SK-N-SH (cell line): ENCODE results near the gene PCNX3. TPM values are rescaled to one million over a fixed set of nuclear protein-coding genes. Genes with fewer than 3 reads are reported as not detected.

ENCODE experiments used
- CTCF ChIA-PET: fragments of 300-600, 350-600 bp; formaldehyde crosslinking; extraction: SDS; loops from one replicate; lab custom pipeline; 2021; lab: Yijun Ruan, JAX
- POLR2A ChIA-PET: fragments of 350-600 bp; sonication (Branson Sonifier 250); formaldehyde crosslinking; extraction: SDS; loops from one replicate; lab custom pipeline; 2020; ENCODE audit warnings: antibody characterized with exemption, inconsistent platforms; lab: Yijun Ruan, JAX
- DNase-seq: peaks from one replicate; pipeline ENCODE4 v3.0.0; 2012
- H2AFZ ChIP-seq: fragments of 200-600 bp; sonication (generic); 2 replicates; pipeline ENCODE4 v1.8.1; 2016; ENCODE audit warnings: antibody characterized with exemption, mild to moderate bottlenecking, low read depth
- H3F3A ChIP-seq: fragments of 200-600 bp; sonication (generic); replicated peaks from 2 replicates; pipeline ENCODE3; 2016; ENCODE audit warnings: antibody characterized with exemption, mild to moderate bottlenecking; ENCODE audit not compliant: insufficient read depth
- H3K27ac ChIP-seq, 2 experiments: fragments of 200-500 bp in 1 of 2; fragments of 200-600 bp in 1 of 2; sonication (Bioruptor generic) in 1 of 2; sonication (generic), shearing (Covaris generic) in 1 of 2; 2 replicates each; pipeline versions ENCODE4 v1.5.1 to v1.6.1; 2014 to 2016; ENCODE audit warnings: low read depth in 2 of 2, inconsistent platforms in 1 of 2, low read length in 1 of 2, mild to moderate bottlenecking in 1 of 2, mixed read lengths in 1 of 2
- H3K27me3 ChIP-seq: fragments of 200-600 bp; sonication (generic), shearing (Covaris generic); 2 replicates; pipeline ENCODE4 v1.6.1; 2016; ENCODE audit warnings: mixed run types; ENCODE audit not compliant: insufficient read depth
- H3K36me3 ChIP-seq, 2 experiments: fragments of 200-500 bp in 1 of 2; fragments of 200-600 bp in 1 of 2; sonication (Bioruptor generic) in 1 of 2; sonication (generic) in 1 of 2; replicated peaks in 1 of 2; 2 replicates each; pipeline versions ENCODE3 to v1.5.1; 2014 to 2016; ENCODE audit warnings: low read length in 1 of 2, mild to moderate bottlenecking in 1 of 2; ENCODE audit not compliant: insufficient read depth in 2 of 2, control insufficient read depth in 1 of 2
- H3K4me1 ChIP-seq, 2 experiments: fragments of 200-500 bp in 1 of 2; fragments of 200-600 bp in 1 of 2; sonication (Bioruptor generic) in 1 of 2; sonication (generic), shearing (Covaris generic) in 1 of 2; 2 replicates each; pipeline versions ENCODE4 v1.5.1 to v1.6.1; 2014 to 2016; ENCODE audit warnings: low read depth in 1 of 2, low read length in 1 of 2, mixed run types in 1 of 2; ENCODE audit not compliant: insufficient read depth in 2 of 2, control insufficient read depth in 1 of 2
- H3K4me2 ChIP-seq: fragments of 200-600 bp; sonication (generic), shearing (Covaris generic); 2 replicates; pipeline ENCODE4 v1.6.1; 2017; ENCODE audit warnings: mixed run types
- H3K4me3 ChIP-seq, 2 experiments: fragments of 200-500 bp in 1 of 2; fragments of 200-600 bp in 1 of 2; sonication (Bioruptor generic) in 1 of 2; sonication (generic), shearing (Covaris generic) in 1 of 2; 2 replicates each; pipeline versions ENCODE4 v1.5.1 to v1.8.1; 2014 to 2016; ENCODE audit warnings: low read depth in 2 of 2, inconsistent platforms in 1 of 2, low read length in 1 of 2, mild to moderate bottlenecking in 1 of 2, mixed read lengths in 1 of 2, moderate library complexity in 1 of 2
- H3K79me2 ChIP-seq: fragments of 200-600 bp; sonication (generic); 2 replicates; pipeline ENCODE4 v1.8.1; 2017; ENCODE audit warnings: mild to moderate bottlenecking; ENCODE audit not compliant: insufficient read depth
- H3K9ac ChIP-seq: fragments of 200-600 bp; sonication (generic); 2 replicates; pipeline ENCODE4 v1.6.1; 2017; ENCODE audit warnings: mixed run types
- H3K9me2 ChIP-seq: fragments of 200-600 bp; sonication (generic); 2 replicates; pipeline ENCODE4 v1.6.1; 2017; ENCODE audit warnings: mixed run types
- H3K9me3 ChIP-seq: fragments of 200-600 bp; sonication (generic); 2 replicates; pipeline ENCODE4 v1.6.1; 2017; ENCODE audit warnings: mixed run types, mild to moderate bottlenecking, moderate library complexity
- H4K20me1 ChIP-seq: fragments of 200-600 bp; sonication (generic); 2 replicates; pipeline ENCODE4 v1.6.1; 2017; ENCODE audit warnings: mild to moderate bottlenecking, mixed run types; ENCODE audit not compliant: insufficient read depth
- CHD2 ChIP-seq: fragments of 150-350 bp; IDR thresholded peaks from 2 replicates; pipeline ENCODE4 v1.6.1; 2018; ENCODE audit warnings: low read length; ENCODE audit not compliant: partially characterized antibody
- ELF1 ChIP-seq: IDR thresholded peaks from 2 replicates; pipeline ENCODE4 v1.4.0; 2012
- EP300 ChIP-seq, 2 experiments: IDR thresholded peaks; 2 replicates each; pipeline versions ENCODE4 v1.4.0 to v1.6.1; 2012; ENCODE audit warnings: borderline replicate concordance in 1 of 2, low read depth in 1 of 2, low read length in 1 of 2
- EZH2phosphoT487 ChIP-seq: fragments of 200-600 bp; sonication (generic); IDR thresholded peaks from 2 replicates; pipeline ENCODE4 v1.6.1; 2017; ENCODE audit warnings: low read depth, mixed run types, mild to moderate bottlenecking, antibody characterized with exemption, moderate library complexity, borderline replicate concordance
- FOSL2 ChIP-seq: IDR thresholded peaks from 2 replicates; pipeline ENCODE4 v1.4.0; 2012; ENCODE audit warnings: low read depth, mild to moderate bottlenecking, moderate library complexity, borderline replicate concordance
- FOXM1 ChIP-seq: IDR thresholded peaks from 2 replicates; pipeline ENCODE4 v1.4.0; 2012; ENCODE audit warnings: low read depth, mild to moderate bottlenecking
- JUND ChIP-seq: IDR thresholded peaks from 2 replicates; pipeline ENCODE4 v1.4.0; 2012
- MAX ChIP-seq: IDR thresholded peaks from 2 replicates; pipeline ENCODE4 v1.4.0; 2012; ENCODE audit warnings: low read depth
- NRF1 ChIP-seq: IDR thresholded peaks from 2 replicates; pipeline ENCODE4 v1.6.1; 2012; ENCODE audit warnings: low read depth, mild to moderate bottlenecking, low read length
- POLR2AphosphoS5 ChIP-seq: IDR thresholded peaks from 2 replicates; pipeline ENCODE4 v1.6.1; 2012; ENCODE audit warnings: low read depth, low read length
- SIN3A ChIP-seq: IDR thresholded peaks from 2 replicates; pipeline ENCODE4 v1.6.1; 2012; ENCODE audit warnings: low read depth, mild to moderate bottlenecking, low read length, moderate library complexity, borderline replicate concordance
- TCF12 ChIP-seq: IDR thresholded peaks from 2 replicates; pipeline ENCODE4 v1.4.0; 2012
- TEAD4 ChIP-seq: IDR thresholded peaks from 2 replicates; pipeline ENCODE4 v1.4.0; 2012; ENCODE audit warnings: mild to moderate bottlenecking, borderline replicate concordance; ENCODE audit not compliant: insufficient read depth
- YY1 ChIP-seq: IDR thresholded peaks from 2 replicates; pipeline ENCODE4 v1.4.0; 2012; ENCODE audit warnings: low read depth, mild to moderate bottlenecking
- ZBTB33 ChIP-seq: IDR thresholded peaks from 2 replicates; pipeline ENCODE4 v1.4.0; 2012; ENCODE audit warnings: low read depth, borderline replicate concordance
- WGBS: methylation state at CpG from one replicate; pipeline ENCODE4 v1.1.6; 2017; ENCODE audit warnings: low lambda C conversion rate; 5-methylcytosine and 5-hydroxymethylcytosine counted together
- polyA plus RNA-seq, 3 experiments: library from polyadenylated mRNA; depleted of rRNA; stranded (reverse); fragments of >200 nt; gene quantifications; 2 replicates each; pipeline ENCODE4 v1.2.3, GENCODE V29; 2012
- TF ChIP-seq, protein P1 (sequence below): IDR thresholded peaks from 2 replicates; pipeline ENCODE4; 2012
- TF ChIP-seq, protein P2 (sequence below): IDR thresholded peaks from 2 replicates; pipeline ENCODE4 v1.4.0; 2012; ENCODE audit warnings: low read depth, borderline replicate concordance

Gene PCNX3
- polyA plus RNA-seq, 1 of the 3 experiments (the other 2 are of a cell fraction) = 33.7 TPM

DNA sequence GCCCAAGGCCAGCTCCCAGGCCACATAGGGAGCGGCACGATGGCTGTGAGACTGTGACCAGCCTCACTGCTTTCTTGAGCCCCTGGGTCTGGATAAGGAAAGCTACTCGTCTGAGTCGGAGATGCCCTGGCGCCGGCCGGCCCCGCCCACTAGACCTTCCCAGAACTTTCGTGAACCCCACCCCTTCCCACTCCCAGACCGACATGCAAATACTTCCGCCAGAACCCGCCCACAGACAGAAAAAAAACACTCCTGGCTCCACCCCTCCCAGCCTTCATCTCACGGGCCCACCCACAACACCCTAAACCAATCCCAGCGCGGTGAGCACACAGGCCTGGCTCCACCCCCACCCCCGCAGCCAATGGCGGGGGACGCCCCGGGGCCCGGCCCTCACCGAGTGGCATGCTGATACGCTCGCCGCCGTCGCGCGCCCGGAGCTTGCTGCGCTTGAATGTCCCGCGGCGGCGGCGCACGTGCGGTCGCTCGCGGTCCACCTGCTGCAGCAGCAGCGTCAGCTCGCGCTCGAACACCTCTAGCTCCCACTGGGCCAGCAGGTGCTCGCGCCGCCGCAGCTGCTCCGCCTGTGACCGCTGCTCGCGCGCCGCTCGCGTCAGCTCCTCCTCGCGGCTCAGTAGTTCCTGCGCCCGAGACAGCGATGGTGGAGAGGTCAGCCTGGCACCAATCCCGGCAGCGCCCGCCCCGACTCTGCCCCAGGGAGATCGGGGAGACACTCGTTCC lies 8.5 kb upstream of the PCNX3 start (continued):
- TF ChIP-seq POLR2AphosphoS5 = no peak

DNA sequence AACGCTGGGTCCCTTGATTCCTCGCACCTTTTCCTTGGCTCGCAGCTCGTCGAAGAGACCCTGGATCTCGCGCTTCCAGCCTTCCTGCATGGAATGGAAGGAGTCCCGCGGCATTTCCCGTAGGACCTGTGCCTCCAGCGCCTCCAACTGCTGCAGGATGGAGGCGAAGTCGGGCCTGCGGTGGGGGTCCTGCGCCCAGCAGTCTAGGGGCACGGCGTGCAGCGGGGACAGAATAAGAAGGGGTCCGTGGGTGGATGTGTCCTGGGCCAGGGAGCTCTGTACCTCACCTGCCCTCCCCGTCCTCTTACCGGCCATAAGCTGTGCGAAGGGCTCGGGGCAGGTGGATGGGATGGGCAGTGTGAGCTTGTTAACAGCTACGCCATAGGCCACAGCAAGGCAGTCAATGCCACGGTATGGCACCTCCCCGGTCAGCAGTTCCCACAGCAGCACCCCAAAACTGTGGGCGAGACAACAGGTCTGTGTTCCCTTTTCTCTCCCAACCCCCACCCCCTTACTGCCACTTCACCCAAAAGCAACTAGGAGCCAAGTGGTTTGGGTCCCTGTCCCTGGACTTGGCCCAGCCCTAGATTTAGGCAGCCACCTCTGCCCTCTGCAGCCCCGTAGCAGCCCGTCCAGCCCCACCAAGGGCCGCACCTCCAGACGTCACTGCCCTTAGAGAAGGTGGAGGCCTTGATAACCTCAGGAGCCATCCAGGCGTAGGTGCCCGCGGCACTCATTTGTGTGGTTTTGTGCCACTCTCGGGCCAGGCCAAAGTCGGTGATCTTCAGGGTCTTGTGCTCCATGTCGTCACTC lies 7.8 kb upstream of the PCNX3 start:
- Histone ChIP-seq H3K27ac (no peak overlapping the region), H3K36me3 (peaks cover 17 to 48% of the 10 kb centered on the region in 2 experiments), H3K4me2 (peak overlapping the region; percentile 45), H4K20me1 (peaks cover 30% of the 10 kb centered on the region), H3K9me3 (no peaks in the 10 kb centered on the region), H3K9ac (no peak overlapping the region), H3F3A (peaks cover 2% of the 10 kb centered on the region), H3K9me2 (no peaks in the 10 kb centered on the region), H3K4me1 (peaks cover 22 to 28% of the 10 kb centered on the region in 2 experiments; a peak in 3 of 4 replicates), H3K27me3 (no peaks in the 10 kb centered on the region), H3K4me3 (peak overlapping the region in 1 of 2 experiments; percentile 33; a peak in 1 of 4 replicates), H2AFZ (no peak overlapping the region), H3K79me2 (peaks cover 51% of the 10 kb centered on the region)
- no peak for DNase-seq
- no peak for TF ChIP-seq JUND
- TF ChIP-seq TCF12 = no peak
- TF ChIP-seq, protein P1, sequence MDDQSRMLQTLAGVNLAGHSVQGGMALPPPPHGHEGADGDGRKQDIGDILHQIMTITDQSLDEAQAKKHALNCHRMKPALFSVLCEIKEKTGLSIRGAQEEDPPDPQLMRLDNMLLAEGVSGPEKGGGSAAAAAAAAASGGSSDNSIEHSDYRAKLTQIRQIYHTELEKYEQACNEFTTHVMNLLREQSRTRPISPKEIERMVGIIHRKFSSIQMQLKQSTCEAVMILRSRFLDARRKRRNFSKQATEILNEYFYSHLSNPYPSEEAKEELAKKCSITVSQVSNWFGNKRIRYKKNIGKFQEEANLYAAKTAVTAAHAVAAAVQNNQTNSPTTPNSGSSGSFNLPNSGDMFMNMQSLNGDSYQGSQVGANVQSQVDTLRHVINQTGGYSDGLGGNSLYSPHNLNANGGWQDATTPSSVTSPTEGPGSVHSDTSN = no peak
- no peak for TF ChIP-seq CHD2
- no peak for TF ChIP-seq FOXM1
- no peak for TF ChIP-seq EZH2phosphoT487
- no peak for TF ChIP-seq SIN3A
- TF ChIP-seq TEAD4 = no peak
- TF ChIP-seq, protein P2, sequence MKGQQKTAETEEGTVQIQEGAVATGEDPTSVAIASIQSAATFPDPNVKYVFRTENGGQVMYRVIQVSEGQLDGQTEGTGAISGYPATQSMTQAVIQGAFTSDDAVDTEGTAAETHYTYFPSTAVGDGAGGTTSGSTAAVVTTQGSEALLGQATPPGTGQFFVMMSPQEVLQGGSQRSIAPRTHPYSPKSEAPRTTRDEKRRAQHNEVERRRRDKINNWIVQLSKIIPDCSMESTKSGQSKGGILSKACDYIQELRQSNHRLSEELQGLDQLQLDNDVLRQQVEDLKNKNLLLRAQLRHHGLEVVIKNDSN = no peak
- TF ChIP-seq ZBTB33 = no peak
- no peak for TF ChIP-seq FOSL2
- TF ChIP-seq NRF1 = no peak
- TF ChIP-seq MAX = no peak
- TF ChIP-seq EP300 (IDR thresholded peaks at IDR 0.05; ENCODE audit: borderline replicate concordance in 1 of 2, low read depth in 1 of 2, low read length in 1 of 2) = no peak
- no peak for TF ChIP-seq ELF1
- TF ChIP-seq YY1 = no peak
- ChIA-PET POLR2A (interaction anchor here (0.6 to 1.6 kb wide), 6 partner anchors 7 to 266 kb away, joined by 3 to 15 read pairs (median 4); partner anchors contain the start of genes KCNK7, NEAT1 and PCNX3), CTCF (interaction anchor here (0.9 to 5.5 kb wide), 7 partner anchors 14 to 67 kb away, joined by 3 to 48 read pairs (median 9); partner anchors contain the start of genes EHBP1L1 and ZNRD2)
- 73% methylated on average over 25 of the region's 37 CpGs for WGBS
